Lower leg skin (tissue), 3 donors: ENCODE results near the gene AMELX.

Source experiments
- POLR2A ChIP-seq, 2 donors: fragments of 450-650 bp; IDR thresholded peaks; one replicate each; pipeline ENCODE4 v1.6.1; 2016 to 2017; ENCODE audit warnings: antibody characterized with exemption in 2 of 2, mild to moderate bottlenecking in 1 of 2, moderate library complexity in 1 of 2
- TF ChIP-seq, protein P1 (sequence below), 3 donors: fragments of 450-650 bp; IDR thresholded peaks; one replicate each; pipeline ENCODE4 v1.5.1; 2016; ENCODE audit warnings: antibody characterized with exemption in 3 of 3, mild to moderate bottlenecking in 3 of 3, moderate library complexity in 2 of 3

GRCh38 chrX:11272290-11272689 is 20.9 kb upstream of the AMELX start:
- TF ChIP-seq, protein P1, sequence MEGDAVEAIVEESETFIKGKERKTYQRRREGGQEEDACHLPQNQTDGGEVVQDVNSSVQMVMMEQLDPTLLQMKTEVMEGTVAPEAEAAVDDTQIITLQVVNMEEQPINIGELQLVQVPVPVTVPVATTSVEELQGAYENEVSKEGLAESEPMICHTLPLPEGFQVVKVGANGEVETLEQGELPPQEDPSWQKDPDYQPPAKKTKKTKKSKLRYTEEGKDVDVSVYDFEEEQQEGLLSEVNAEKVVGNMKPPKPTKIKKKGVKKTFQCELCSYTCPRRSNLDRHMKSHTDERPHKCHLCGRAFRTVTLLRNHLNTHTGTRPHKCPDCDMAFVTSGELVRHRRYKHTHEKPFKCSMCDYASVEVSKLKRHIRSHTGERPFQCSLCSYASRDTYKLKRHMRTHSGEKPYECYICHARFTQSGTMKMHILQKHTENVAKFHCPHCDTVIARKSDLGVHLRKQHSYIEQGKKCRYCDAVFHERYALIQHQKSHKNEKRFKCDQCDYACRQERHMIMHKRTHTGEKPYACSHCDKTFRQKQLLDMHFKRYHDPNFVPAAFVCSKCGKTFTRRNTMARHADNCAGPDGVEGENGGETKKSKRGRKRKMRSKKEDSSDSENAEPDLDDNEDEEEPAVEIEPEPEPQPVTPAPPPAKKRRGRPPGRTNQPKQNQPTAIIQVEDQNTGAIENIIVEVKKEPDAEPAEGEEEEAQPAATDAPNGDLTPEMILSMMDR (IDR thresholded peaks at IDR 0.05), result no peak
- no peak for TF ChIP-seq POLR2A (IDR thresholded peaks at IDR 0.05)
